HEK293 (cell line): Measurements from ENCODE around the gene RANBP2.

Source experiments
- CTCF ChIA-PET: fragments of 350-600 bp; formaldehyde crosslinking; extraction: SDS; loops from one replicate; lab custom pipeline; 2021; ENCODE audit warnings: antibody characterized with exemption; lab: Yijun Ruan, JAX
- POLR2A ChIA-PET: fragments of 300-600 bp; formaldehyde crosslinking; extraction: SDS; loops from one replicate; lab custom pipeline; 2020; ENCODE audit warnings: antibody characterized with exemption, inconsistent platforms; lab: Yijun Ruan, JAX
- H3K27ac ChIP-seq: fragments of 200-500 bp; sonication (Bioruptor generic); 2 replicates; pipeline ENCODE4 v1.5.1; 2014; ENCODE audit warnings: low read depth, low read length, control low read depth, inconsistent platforms; ENCODE audit errors: extremely low read depth
- H3K36me3 ChIP-seq, 2 experiments: fragments of 200-500 bp in 1 of 2; sonication (Bioruptor generic) in 1 of 2; 1 replicate in 1 of 2; 2 replicates in 1 of 2; pipeline ENCODE4 v1.5.1; 2014 to 2017; ENCODE audit warnings: inconsistent platforms in 2 of 2, low read length in 2 of 2; ENCODE audit not compliant: control insufficient read depth in 2 of 2, insufficient read depth in 1 of 2
- H3K4me1 ChIP-seq: fragments of 200-500 bp; sonication (Bioruptor generic); 2 replicates; pipeline ENCODE4 v1.5.1; 2014; ENCODE audit warnings: mild to moderate bottlenecking, low read length, inconsistent platforms; ENCODE audit not compliant: control insufficient read depth, insufficient read depth
- H3K4me3 ChIP-seq: 2 replicates; pipeline ENCODE4 v1.5.1; 2011; ENCODE audit warnings: low read depth, mild to moderate bottlenecking, control low read depth, low read length, moderate library complexity
- H3K9me3 ChIP-seq: fragments of 200-500 bp; sonication (Bioruptor generic); 2 replicates; pipeline ENCODE4 v1.5.1; 2014; ENCODE audit warnings: low read depth, low read length, inconsistent platforms; ENCODE audit not compliant: control insufficient read depth, insufficient read depth
- BCL11B ChIP-seq: fragments of 450-650 bp; formaldehyde crosslinking; IDR thresholded peaks from 2 replicates; pipeline ENCODE4 v1.5.1; 2016; ENCODE audit warnings: low read depth, missing biosample characterization, missing genetic modification characterization
- BCL6B ChIP-seq: fragments of 450-650 bp; formaldehyde crosslinking; IDR thresholded peaks from 2 replicates; pipeline ENCODE4 v1.5.1; 2017; ENCODE audit warnings: missing biosample characterization, missing genetic modification characterization
- CTCF ChIP-seq: fragments of 450-650 bp; formaldehyde crosslinking; IDR thresholded peaks from 2 replicates; pipeline ENCODE4 v1.5.1; 2016; ENCODE audit warnings: missing biosample characterization, missing genetic modification characterization
- HOXA7 ChIP-seq: sonication (generic); formaldehyde crosslinking; IDR thresholded peaks from 2 replicates; pipeline ENCODE4 v1.8.1; 2022; ENCODE audit warnings: missing genetic modification reagents, borderline replicate concordance
- KLF1 ChIP-seq: fragments of 450-650 bp; formaldehyde crosslinking; IDR thresholded peaks from 2 replicates; pipeline ENCODE4 v1.5.1; 2016; ENCODE audit warnings: missing biosample characterization, missing genetic modification characterization
- KLF16 ChIP-seq: fragments of 450-650 bp; formaldehyde crosslinking; IDR thresholded peaks from 2 replicates; pipeline ENCODE4 v1.5.1; 2017; ENCODE audit warnings: missing biosample characterization, missing genetic modification characterization
- KLF7 ChIP-seq: fragments of 450-650 bp; formaldehyde crosslinking; IDR thresholded peaks from 2 replicates; pipeline ENCODE4 v1.5.1; 2016; ENCODE audit warnings: missing biosample characterization, missing genetic modification characterization, borderline replicate concordance
- ZNF112 ChIP-seq: fragments of 450-650 bp; formaldehyde crosslinking; IDR thresholded peaks from 2 replicates; pipeline ENCODE4 v1.5.0; 2017; ENCODE audit warnings: missing biosample characterization, missing genetic modification characterization
- ZNF133 ChIP-seq: fragments of 450-650 bp; formaldehyde crosslinking; IDR thresholded peaks from 2 replicates; pipeline ENCODE4 v1.5.1; 2016; ENCODE audit warnings: missing biosample characterization, missing genetic modification characterization
- ZNF146 ChIP-seq: fragments of 450-650 bp; formaldehyde crosslinking; IDR thresholded peaks from 2 replicates; pipeline ENCODE4 v1.5.1; 2016; ENCODE audit warnings: missing biosample characterization, missing genetic modification characterization
- ZNF26 ChIP-seq: fragments of 450-650 bp; formaldehyde crosslinking; IDR thresholded peaks from 2 replicates; pipeline ENCODE4 v1.5.1; 2016; ENCODE audit warnings: missing biosample characterization, missing genetic modification characterization
- ZNF335 ChIP-seq: fragments of 450-650 bp; formaldehyde crosslinking; conservative IDR thresholded peaks from 2 replicates; pipeline ENCODE4 v1.5.1; 2016; ENCODE audit warnings: missing biosample characterization, missing genetic modification characterization
- ZNF341 ChIP-seq: fragments of 450-650 bp; formaldehyde crosslinking; IDR thresholded peaks from 2 replicates; pipeline ENCODE4; 2016; ENCODE audit warnings: low read depth, missing biosample characterization, missing genetic modification characterization
- ZNF366 ChIP-seq: fragments of 450-650 bp; formaldehyde crosslinking; conservative IDR thresholded peaks from 2 replicates; pipeline ENCODE4 v1.5.1; 2016; ENCODE audit warnings: missing biosample characterization, missing genetic modification characterization
- ZNF416 ChIP-seq: fragments of 450-650 bp; formaldehyde crosslinking; IDR thresholded peaks from 2 replicates; pipeline ENCODE4 v1.5.1; 2016; ENCODE audit warnings: missing biosample characterization, missing genetic modification characterization
- ZNF449 ChIP-seq: fragments of 450-650 bp; formaldehyde crosslinking; IDR thresholded peaks from 2 replicates; pipeline ENCODE4 v1.5.1; 2017; ENCODE audit warnings: missing biosample characterization, mild to moderate bottlenecking, missing genetic modification characterization, moderate library complexity
- ZNF558 ChIP-seq: fragments of 450-650 bp; formaldehyde crosslinking; IDR thresholded peaks from 2 replicates; pipeline ENCODE4 v1.5.1; 2016; ENCODE audit warnings: missing biosample characterization, missing genetic modification characterization
- ZNF571 ChIP-seq: fragments of 450-650 bp; formaldehyde crosslinking; IDR thresholded peaks from 2 replicates; pipeline ENCODE4 v1.5.0; 2017; ENCODE audit warnings: missing biosample characterization, missing genetic modification characterization
- ZNF645 ChIP-seq: fragments of 450-650 bp; formaldehyde crosslinking; IDR thresholded peaks from 2 replicates; pipeline ENCODE4; 2016; ENCODE audit warnings: missing biosample characterization, missing genetic modification characterization
- ZNF747 ChIP-seq: fragments of 450-650 bp; formaldehyde crosslinking; IDR thresholded peaks from 2 replicates; pipeline ENCODE4 v1.5.1; 2016; ENCODE audit warnings: missing biosample characterization, missing genetic modification characterization
- ZNF792 ChIP-seq: fragments of 450-650 bp; formaldehyde crosslinking; IDR thresholded peaks from 2 replicates; pipeline ENCODE4 v1.5.1; 2016; ENCODE audit warnings: missing biosample characterization, missing genetic modification characterization
- ZSCAN16 ChIP-seq: fragments of 450-650 bp; formaldehyde crosslinking; IDR thresholded peaks from 2 replicates; pipeline ENCODE4 v1.5.1; 2016; ENCODE audit warnings: missing biosample characterization, missing genetic modification characterization
- ZXDB ChIP-seq: fragments of 450-650 bp; formaldehyde crosslinking; IDR thresholded peaks from 2 replicates; pipeline ENCODE4 v1.5.1; 2016; ENCODE audit warnings: missing biosample characterization, missing genetic modification characterization
- TF ChIP-seq, protein P1 (sequence below): sonication (generic); formaldehyde crosslinking; IDR thresholded peaks from 2 replicates; pipeline ENCODE4 v1.8.1; 2022; ENCODE audit warnings: mild to moderate bottlenecking, moderate library complexity, missing genetic modification reagents
- TF ChIP-seq, protein P2 (sequence below): fragments of 450-650 bp; formaldehyde crosslinking; IDR thresholded peaks from 2 replicates; pipeline ENCODE4 v1.5.1; 2016; ENCODE audit warnings: missing biosample characterization, missing genetic modification characterization, borderline replicate concordance

RANBP2 gene

GRCh38 chr2:108829578-108830310, 110.5 kb downstream of the RANBP2 start:
- TF ChIP-seq ZSCAN16 (tag by site-specific recombination): no peak
- TF ChIP-seq ZNF645 (tag by site-specific recombination): no peak
- no peak for TF ChIP-seq ZNF335
- no peak for TF ChIP-seq KLF16 (tag by site-specific recombination)
- TF ChIP-seq, protein P1, sequence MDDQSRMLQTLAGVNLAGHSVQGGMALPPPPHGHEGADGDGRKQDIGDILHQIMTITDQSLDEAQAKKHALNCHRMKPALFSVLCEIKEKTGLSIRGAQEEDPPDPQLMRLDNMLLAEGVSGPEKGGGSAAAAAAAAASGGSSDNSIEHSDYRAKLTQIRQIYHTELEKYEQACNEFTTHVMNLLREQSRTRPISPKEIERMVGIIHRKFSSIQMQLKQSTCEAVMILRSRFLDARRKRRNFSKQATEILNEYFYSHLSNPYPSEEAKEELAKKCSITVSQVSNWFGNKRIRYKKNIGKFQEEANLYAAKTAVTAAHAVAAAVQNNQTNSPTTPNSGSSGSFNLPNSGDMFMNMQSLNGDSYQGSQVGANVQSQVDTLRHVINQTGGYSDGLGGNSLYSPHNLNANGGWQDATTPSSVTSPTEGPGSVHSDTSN: no peak
- TF ChIP-seq ZNF571 (tag by site-specific recombination): no peak
- TF ChIP-seq ZNF747 (tag by site-specific recombination): no peak
- no peak for TF ChIP-seq ZNF146 (tag by site-specific recombination)
- TF ChIP-seq ZNF341 (tag by site-specific recombination): no peak
- TF ChIP-seq HOXA7 (CRISPR knock-in tag): no peak
- TF ChIP-seq KLF7 (tag by site-specific recombination): no peak
- TF ChIP-seq ZNF133: no peak
- no peak for TF ChIP-seq ZNF558 (tag by site-specific recombination)
- TF ChIP-seq ZNF26 (tag by site-specific recombination): no peak
- no peak for TF ChIP-seq ZNF416 (tag by site-specific recombination)
- TF ChIP-seq KLF1 (tag by site-specific recombination): no peak
- TF ChIP-seq BCL6B (tag by site-specific recombination): no peak
- no peak for TF ChIP-seq ZXDB (tag by site-specific recombination)
- TF ChIP-seq BCL11B (tag by site-specific recombination): no peak
- no peak for TF ChIP-seq ZNF112 (tag by site-specific recombination)
- ChIA-PET CTCF (no interaction called here), POLR2A (no interaction called here)
- Histone ChIP-seq H3K36me3 (peaks cover 10 to 19% of the 10 kb centered on the region in 2 experiments), H3K4me3 (no peak overlapping the region), H3K9me3 (no peaks in the 10 kb centered on the region), H3K27ac (no peak overlapping the region), H3K4me1 (0 out of 2 replicates have a peak, but pooled peaks cover 2% of the 10 kb centered on the region)

- POLR2A ChIA-PET: interaction anchor here (0.7 kb wide), 1 partner anchor 251 kb away, joined by 5 read pairs; no protein-coding TSS in a partner anchor
- Histone ChIP-seq H3K4me1 (0 out of 2 replicates have a peak, but pooled peaks cover 2% of the 10 kb centered on the region), H3K36me3 (peaks cover 0 to 15% of the 10 kb centered on the region in 2 experiments), H3K4me3 (no peak overlapping the region), H3K27ac (no peak overlapping the region), H3K9me3 (no peaks in the 10 kb centered on the region)
- CTCF ChIA-PET: no interaction called here
- TF ChIP-seq ZNF449 (tag by site-specific recombination) (no peak), ZNF792 (tag by site-specific recombination) (no peak), ZNF366 (no peak), CTCF (no peak), ZSCAN16 (tag by site-specific recombination) (no peak)
- TF ChIP-seq, protein P2, sequence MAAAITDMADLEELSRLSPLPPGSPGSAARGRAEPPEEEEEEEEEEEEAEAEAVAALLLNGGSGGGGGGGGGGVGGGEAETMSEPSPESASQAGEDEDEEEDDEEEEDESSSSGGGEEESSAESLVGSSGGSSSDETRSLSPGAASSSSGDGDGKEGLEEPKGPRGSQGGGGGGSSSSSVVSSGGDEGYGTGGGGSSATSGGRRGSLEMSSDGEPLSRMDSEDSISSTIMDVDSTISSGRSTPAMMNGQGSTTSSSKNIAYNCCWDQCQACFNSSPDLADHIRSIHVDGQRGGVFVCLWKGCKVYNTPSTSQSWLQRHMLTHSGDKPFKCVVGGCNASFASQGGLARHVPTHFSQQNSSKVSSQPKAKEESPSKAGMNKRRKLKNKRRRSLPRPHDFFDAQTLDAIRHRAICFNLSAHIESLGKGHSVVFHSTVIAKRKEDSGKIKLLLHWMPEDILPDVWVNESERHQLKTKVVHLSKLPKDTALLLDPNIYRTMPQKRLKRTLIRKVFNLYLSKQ (tag by site-specific recombination): no peak
Measured at GRCh38 chr2:108833219-108833618, 113.9 kb downstream of the RANBP2 start.
